Type B pancreatic cell (in vitro differentiated cells): Measurements from ENCODE around the gene CRELD2. TPM values are rescaled to one million over a fixed set of nuclear protein-coding genes. Genes with fewer than 3 reads are reported as not detected.

Experiments used
- DNase-seq: peaks from one replicate; pipeline ENCODE4 v3.0.0; 2021; ENCODE audit warnings: mixed read lengths; ENCODE audit not compliant: unreplicated experiment; ENCODE audit errors: extremely low spot score
- H3K27ac Mint-ChIP-seq: 2 replicates; pipeline ENCODE4 v1.8.0; 2021; ENCODE audit warnings: mild to moderate bottlenecking, mixed read lengths
- H3K27me3 Mint-ChIP-seq: 2 replicates; pipeline ENCODE4 v1.8.0; 2021; ENCODE audit warnings: mixed read lengths
- H3K36me3 Mint-ChIP-seq: 2 replicates; pipeline ENCODE4 v1.8.0; 2021; ENCODE audit warnings: mixed read lengths
- H3K4me1 Mint-ChIP-seq: one replicate; pipeline ENCODE4 v1.8.0; 2021; ENCODE audit warnings: mixed read lengths; ENCODE audit not compliant: unreplicated experiment
- H3K4me3 Mint-ChIP-seq: 2 replicates; pipeline ENCODE4 v1.8.0; 2021; ENCODE audit warnings: mild to moderate bottlenecking, mixed read lengths
- H3K9me3 Mint-ChIP-seq: 2 replicates; pipeline ENCODE4 v1.8.0; 2021; ENCODE audit warnings: mixed read lengths
- total RNA-seq: library from RNA; stranded (reverse); gene quantifications from 2 replicates; pipeline ENCODE4 v1.2.1, GENCODE V29; 2021; ENCODE audit warnings: low replicate concordance
- TF ChIP-seq, protein P1 (sequence below): fragments of 200-600 bp; sonication (generic); conservative IDR thresholded peaks from 2 replicates; pipeline ENCODE4 v1.5.0; 2021; ENCODE audit warnings: antibody characterized with exemption, mild to moderate bottlenecking

Gene CRELD2
- total RNA-seq, 1 donor from 2014 or later = 55.8 TPM

DNA sequence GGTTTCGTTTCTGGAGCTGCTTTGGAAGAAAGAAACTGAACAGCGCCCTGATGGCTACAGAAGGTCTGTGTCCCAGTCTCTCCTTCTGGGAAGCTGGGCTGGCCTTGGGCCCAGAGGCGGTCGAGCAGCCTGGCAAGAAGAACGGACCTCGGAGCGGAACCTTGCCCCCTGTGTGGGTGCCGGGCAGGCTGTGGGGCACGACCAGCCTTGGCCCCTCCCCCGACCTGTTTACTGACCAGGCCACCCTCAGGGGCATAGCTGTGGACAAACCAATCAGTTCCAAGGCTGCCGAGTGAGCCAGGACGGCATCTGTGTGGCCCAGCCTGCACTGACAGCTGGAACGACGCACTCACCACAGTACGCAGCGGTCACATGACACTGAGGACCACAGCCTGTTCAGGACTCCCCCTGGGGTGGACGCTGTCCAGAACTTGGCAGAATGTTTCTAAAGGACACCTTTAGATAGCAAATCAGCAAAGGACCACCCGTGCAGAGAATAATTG, 49.3 kb downstream of the CRELD2 start:
- no peak for DNase-seq
- H3K27me3 Mint-ChIP-seq = peaks cover 7% of the 10 kb centered on the region
- H3K9me3 Mint-ChIP-seq = no peaks in the 10 kb centered on the region
- peaks cover 5% of the 10 kb centered on the region for H3K36me3 Mint-ChIP-seq
- peaks cover 8% of the 10 kb centered on the region for H3K4me1 Mint-ChIP-seq
- TF ChIP-seq, protein P1, sequence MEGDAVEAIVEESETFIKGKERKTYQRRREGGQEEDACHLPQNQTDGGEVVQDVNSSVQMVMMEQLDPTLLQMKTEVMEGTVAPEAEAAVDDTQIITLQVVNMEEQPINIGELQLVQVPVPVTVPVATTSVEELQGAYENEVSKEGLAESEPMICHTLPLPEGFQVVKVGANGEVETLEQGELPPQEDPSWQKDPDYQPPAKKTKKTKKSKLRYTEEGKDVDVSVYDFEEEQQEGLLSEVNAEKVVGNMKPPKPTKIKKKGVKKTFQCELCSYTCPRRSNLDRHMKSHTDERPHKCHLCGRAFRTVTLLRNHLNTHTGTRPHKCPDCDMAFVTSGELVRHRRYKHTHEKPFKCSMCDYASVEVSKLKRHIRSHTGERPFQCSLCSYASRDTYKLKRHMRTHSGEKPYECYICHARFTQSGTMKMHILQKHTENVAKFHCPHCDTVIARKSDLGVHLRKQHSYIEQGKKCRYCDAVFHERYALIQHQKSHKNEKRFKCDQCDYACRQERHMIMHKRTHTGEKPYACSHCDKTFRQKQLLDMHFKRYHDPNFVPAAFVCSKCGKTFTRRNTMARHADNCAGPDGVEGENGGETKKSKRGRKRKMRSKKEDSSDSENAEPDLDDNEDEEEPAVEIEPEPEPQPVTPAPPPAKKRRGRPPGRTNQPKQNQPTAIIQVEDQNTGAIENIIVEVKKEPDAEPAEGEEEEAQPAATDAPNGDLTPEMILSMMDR = no peak
- peak overlapping the region; percentile 79 for H3K27ac Mint-ChIP-seq
- no peak overlapping the region for H3K4me3 Mint-ChIP-seq

DNA sequence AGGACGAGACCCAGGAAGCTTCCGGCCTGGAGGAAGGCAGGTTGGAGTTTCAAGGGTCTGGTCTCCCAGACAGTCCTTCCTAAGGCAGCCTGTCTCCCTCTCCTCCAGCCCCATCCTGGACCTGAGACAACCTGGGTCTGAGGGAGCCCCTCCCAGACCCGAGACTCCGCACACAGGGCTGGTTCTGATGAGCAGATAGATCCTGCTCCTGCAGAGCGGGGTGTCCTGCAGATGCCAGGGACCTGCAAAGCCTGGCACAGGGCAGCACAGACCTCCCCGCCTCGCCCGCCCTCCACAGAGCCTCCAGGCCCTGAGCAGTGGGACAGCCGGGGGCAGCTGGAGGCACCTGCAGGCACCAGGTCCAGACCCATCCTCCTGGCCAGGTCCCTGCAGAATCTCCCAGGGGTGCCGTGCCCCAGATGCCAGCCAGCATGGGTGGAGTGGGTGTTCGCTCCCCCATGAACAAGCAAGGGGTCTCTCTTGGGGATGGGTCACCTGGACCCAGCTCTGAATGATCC, 49.9 kb downstream of the CRELD2 start:
- peaks cover 8% of the 10 kb centered on the region for H3K4me1 Mint-ChIP-seq
- no peak for DNase-seq
- H3K36me3 Mint-ChIP-seq = peaks cover 5% of the 10 kb centered on the region
- TF ChIP-seq, protein P1 = no peak
- H3K27ac Mint-ChIP-seq = peak overlapping the region; percentile 79
- no peaks in the 10 kb centered on the region for H3K9me3 Mint-ChIP-seq
- H3K27me3 Mint-ChIP-seq = peaks cover 7% of the 10 kb centered on the region
- no peak overlapping the region for H3K4me3 Mint-ChIP-seq

DNA sequence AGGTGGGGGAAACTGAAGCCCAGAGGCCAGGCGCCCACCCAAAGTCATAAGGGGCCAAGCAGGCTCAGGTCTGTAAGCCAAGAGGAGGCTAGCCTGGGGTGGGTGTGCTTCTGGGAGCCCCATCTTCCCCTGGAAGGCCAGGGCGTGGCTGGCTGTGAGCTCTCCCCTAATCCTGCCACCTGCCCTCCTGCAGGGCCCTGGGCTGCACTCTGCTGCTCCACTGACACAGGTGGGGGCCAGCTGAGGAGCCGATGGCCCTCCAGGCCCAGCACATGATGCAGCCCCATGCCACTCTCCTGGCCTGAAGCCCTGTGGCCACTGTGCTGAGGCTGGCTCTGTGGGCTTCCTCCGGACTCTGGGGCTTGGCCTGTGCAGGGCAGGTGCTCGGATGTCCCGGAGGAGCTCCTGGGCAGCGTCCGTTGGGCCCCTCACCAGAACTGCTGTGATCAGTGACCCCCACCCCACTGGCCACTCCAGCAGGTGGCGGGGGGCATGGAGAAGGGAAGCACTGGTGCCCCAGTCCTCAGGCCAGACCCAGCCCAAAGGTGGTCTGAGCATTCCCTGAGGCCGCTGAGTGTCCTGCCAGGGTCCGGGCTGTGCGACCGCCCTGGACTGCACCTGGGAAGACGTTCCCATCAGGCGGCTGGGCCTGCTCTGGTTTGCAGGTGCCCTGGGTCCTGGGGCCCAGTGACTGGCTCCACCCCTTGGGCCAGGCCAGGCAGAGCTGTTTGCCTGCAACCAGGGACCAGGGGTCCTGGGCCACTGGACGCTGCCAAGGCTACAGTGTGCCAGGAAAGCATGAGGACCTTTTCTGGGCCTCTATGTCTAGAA, 50.6 kb downstream of the CRELD2 start:
- Mint-ChIP-seq H3K27me3 (peaks cover 7% of the 10 kb centered on the region), H3K9me3 (no peaks in the 10 kb centered on the region), H3K36me3 (no peaks in the 10 kb centered on the region), H3K4me1 (peaks cover 8% of the 10 kb centered on the region), H3K27ac (no peak overlapping the region), H3K4me3 (no peak overlapping the region)
- TF ChIP-seq, protein P1 = no peak
- DNase-seq = no peak

DNA sequence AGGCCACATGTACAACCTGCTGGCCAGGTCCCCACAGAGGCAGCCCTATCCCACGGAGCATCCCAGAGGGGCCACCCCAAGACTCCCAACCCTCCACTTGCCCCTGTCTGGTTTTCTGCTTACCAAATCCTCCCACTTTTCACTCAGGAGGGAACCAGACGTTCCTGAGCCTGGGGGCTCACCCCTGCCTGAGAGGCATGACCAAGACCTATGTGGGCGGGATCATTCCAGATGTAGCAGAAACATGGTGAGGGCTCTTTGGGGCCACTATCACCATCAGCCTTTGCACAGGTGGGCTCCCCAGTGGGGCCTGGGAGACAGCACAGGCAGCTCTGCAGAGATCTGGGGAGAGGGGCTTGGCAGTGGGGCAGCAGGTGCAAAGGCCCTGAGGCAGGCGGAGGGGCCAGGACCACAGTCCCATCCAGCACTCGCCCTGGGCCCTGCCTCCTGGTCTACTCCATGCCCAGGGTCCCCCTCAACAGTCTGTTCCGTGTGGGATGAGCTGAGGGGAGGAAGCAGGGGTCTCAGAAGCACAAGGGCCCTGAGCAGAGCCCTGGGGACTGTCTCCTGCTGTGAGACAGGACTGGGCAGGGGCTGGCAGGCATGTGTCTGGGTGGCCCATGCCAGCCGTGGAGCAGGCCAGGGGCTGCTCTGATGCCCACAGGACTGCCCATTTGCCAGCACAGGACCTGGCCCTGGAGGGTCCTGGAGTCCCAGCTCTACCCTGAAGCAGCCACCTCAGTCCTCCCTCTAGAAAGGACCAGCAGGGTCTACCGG, 51.5 kb downstream of the CRELD2 start:
- H3K36me3 Mint-ChIP-seq = no peaks in the 10 kb centered on the region
- peak overlapping the region; percentile 98 for H3K27ac Mint-ChIP-seq
- H3K9me3 Mint-ChIP-seq = no peaks in the 10 kb centered on the region
- peak overlapping the region; percentile 84 for H3K4me3 Mint-ChIP-seq
- DNase-seq = no peak
- TF ChIP-seq, protein P1 = no peak
- H3K4me1 Mint-ChIP-seq = peaks cover 8% of the 10 kb centered on the region
- peaks cover 7% of the 10 kb centered on the region for H3K27me3 Mint-ChIP-seq

DNA sequence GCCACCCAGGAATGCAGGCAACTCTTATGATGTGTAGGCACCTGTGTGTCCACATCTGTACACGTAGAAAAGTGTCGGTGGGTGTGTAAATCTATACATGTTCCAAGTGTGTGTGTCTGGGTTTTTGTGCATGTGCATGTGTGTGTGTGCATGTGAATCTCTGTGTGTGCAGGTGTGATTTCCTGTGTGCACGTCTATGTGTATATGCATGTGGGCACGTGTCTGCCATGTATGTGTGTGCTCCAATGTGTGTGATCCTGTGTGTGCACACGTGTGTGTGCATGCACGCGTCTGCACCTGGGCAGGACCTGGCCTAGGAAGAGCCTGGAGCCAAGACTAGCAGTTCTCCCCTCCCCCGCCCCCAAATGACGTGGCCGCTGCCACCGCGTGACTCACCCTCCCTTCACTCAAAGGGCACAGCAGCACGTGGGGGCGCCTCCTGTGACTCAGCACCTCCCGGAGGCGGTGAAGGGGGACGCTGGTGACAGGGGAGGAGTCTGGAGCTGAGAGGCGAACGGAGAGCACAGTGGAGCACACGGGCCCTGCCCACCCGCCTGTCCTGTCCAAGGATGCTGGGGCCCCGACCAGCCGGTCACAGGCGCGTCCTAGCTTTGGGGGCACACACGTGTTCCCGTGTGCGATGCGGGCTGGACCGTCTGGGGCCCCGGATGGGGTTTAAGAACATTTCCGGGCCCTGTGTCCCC, 52.2 kb downstream of the CRELD2 start:
- DNase-seq = no peak
- H3K27ac Mint-ChIP-seq = peak overlapping the region; percentile 98
- H3K9me3 Mint-ChIP-seq = no peaks in the 10 kb centered on the region

More for the DNA sequence above, 52.2 kb downstream of the CRELD2 start:
- TF ChIP-seq, protein P1 = no peak
- H3K4me3 Mint-ChIP-seq = peak overlapping the region; percentile 84
- no peaks in the 10 kb centered on the region for H3K36me3 Mint-ChIP-seq
- peaks cover 8% of the 10 kb centered on the region for H3K4me1 Mint-ChIP-seq
- H3K27me3 Mint-ChIP-seq = peaks cover 10% of the 10 kb centered on the region
